ENCODE results near the gene CSNK1A1L.

DNA sequence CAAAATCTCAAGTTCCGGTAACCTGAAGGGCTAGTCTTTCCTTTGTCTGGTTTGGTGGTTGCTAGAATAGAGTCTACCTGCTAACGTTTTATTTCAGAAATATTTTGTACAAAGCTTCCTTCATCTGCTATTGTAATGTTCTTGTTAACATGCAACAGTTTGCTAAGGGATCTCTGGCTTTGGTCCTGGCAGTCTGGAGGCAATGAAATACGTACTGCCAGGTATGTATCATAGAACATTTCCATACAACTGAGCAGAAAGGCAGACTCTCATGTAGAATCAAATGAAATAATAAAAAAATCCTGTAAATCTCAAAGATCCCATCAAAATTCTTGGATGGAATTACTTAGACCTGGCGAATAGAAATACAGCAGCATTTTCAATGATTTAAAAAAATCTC lies 8.8 kb upstream of the CSNK1A1L start:
- TF ChIP-seq, protein P1, sequence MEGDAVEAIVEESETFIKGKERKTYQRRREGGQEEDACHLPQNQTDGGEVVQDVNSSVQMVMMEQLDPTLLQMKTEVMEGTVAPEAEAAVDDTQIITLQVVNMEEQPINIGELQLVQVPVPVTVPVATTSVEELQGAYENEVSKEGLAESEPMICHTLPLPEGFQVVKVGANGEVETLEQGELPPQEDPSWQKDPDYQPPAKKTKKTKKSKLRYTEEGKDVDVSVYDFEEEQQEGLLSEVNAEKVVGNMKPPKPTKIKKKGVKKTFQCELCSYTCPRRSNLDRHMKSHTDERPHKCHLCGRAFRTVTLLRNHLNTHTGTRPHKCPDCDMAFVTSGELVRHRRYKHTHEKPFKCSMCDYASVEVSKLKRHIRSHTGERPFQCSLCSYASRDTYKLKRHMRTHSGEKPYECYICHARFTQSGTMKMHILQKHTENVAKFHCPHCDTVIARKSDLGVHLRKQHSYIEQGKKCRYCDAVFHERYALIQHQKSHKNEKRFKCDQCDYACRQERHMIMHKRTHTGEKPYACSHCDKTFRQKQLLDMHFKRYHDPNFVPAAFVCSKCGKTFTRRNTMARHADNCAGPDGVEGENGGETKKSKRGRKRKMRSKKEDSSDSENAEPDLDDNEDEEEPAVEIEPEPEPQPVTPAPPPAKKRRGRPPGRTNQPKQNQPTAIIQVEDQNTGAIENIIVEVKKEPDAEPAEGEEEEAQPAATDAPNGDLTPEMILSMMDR (conservative IDR thresholded peaks at IDR 0.05; ENCODE audit: low read length) = no peak
- no peak for TF ChIP-seq EZH2phosphoT487 (IDR thresholded peaks at IDR 0.05; ENCODE audit: borderline replicate concordance)
